Measurements from ENCODE around the gene ENKUR. TPM values are rescaled to one million over a fixed set of nuclear protein-coding genes. Genes with fewer than 3 reads are reported as not detected.

ENKUR gene
- total and polyA plus RNA-seq, 2 experiments from 2014 or later, result 0.44 TPM; not detected in 1

DNA sequence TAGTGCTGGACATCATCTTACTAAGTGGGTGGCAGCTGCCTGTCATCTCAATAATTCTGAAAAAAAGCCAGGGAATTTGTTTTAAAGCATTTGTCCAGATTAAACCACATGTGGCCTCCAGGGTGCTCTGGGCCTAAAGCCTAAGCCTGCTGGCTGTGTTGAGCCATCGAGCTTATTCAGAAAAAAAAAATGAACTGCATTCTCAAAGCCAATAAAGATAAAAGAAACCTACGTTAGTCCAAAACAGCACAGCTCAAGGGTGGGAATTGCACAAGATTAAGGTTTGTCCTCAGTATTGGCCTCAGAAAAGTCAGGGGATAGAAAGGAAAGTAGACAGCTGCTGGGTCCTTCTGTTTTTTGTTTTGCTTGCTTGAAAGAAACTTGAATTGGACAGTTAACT, 41.0 kb downstream of the ENKUR start (continued):
- TF ChIP-seq, protein P1, sequence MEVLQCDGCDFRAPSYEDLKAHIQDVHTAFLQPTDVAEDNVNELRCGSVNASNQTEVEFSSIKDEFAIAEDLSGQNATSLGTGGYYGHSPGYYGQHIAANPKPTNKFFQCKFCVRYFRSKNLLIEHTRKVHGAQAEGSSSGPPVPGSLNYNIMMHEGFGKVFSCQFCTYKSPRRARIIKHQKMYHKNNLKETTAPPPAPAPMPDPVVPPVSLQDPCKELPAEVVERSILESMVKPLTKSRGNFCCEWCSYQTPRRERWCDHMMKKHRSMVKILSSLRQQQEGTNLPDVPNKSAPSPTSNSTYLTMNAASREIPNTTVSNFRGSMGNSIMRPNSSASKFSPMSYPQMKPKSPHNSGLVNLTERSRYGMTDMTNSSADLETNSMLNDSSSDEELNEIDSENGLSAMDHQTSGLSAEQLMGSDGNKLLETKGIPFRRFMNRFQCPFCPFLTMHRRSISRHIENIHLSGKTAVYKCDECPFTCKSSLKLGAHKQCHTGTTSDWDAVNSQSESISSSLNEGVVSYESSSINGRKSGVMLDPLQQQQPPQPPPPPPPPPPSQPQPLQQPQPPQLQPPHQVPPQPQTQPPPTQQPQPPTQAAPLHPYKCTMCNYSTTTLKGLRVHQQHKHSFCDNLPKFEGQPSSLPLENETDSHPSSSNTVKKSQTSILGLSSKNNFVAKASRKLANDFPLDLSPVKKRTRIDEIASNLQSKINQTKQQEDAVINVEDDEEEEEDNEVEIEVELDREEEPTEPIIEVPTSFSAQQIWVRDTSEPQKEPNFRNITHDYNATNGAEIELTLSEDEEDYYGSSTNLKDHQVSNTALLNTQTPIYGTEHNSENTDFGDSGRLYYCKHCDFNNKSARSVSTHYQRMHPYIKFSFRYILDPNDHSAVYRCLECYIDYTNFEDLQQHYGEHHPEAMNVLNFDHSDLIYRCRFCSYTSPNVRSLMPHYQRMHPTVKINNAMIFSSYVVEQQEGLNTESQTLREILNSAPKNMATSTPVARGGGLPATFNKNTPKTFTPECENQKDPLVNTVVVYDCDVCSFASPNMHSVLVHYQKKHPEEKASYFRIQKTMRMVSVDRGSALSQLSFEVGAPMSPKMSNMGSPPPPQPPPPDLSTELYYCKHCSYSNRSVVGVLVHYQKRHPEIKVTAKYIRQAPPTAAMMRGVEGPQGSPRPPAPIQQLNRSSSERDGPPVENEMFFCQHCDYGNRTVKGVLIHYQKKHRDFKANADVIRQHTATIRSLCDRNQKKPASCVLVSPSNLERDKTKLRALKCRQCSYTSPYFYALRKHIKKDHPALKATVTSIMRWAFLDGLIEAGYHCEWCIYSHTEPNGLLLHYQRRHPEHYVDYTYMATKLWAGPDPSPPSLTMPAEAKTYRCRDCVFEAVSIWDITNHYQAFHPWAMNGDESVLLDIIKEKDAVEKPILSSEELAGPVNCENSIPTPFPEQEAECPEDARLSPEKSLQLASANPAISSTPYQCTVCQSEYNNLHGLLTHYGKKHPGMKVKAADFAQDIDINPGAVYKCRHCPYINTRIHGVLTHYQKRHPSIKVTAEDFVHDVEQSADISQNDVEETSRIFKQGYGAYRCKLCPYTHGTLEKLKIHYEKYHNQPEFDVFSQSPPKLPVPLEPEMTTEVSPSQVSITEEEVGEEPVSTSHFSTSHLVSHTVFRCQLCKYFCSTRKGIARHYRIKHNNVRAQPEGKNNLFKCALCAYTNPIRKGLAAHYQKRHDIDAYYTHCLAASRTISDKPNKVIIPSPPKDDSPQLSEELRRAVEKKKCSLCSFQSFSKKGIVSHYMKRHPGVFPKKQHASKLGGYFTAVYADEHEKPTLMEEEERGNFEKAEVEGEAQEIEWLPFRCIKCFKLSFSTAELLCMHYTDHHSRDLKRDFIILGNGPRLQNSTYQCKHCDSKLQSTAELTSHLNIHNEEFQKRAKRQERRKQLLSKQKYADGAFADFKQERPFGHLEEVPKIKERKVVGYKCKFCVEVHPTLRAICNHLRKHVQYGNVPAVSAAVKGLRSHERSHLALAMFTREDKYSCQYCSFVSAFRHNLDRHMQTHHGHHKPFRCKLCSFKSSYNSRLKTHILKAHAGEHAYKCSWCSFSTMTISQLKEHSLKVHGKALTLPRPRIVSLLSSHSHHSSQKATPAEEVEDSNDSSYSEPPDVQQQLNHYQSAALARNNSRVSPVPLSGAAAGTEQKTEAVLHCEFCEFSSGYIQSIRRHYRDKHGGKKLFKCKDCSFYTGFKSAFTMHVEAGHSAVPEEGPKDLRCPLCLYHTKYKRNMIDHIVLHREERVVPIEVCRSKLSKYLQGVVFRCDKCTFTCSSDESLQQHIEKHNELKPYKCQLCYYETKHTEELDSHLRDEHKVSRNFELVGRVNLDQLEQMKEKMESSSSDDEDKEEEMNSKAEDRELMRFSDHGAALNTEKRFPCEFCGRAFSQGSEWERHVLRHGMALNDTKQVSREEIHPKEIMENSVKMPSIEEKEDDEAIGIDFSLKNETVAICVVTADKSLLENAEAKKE (CRISPR knock-in tag; IDR thresholded peaks at IDR 0.05), result no peak
- TF ChIP-seq, protein P2, sequence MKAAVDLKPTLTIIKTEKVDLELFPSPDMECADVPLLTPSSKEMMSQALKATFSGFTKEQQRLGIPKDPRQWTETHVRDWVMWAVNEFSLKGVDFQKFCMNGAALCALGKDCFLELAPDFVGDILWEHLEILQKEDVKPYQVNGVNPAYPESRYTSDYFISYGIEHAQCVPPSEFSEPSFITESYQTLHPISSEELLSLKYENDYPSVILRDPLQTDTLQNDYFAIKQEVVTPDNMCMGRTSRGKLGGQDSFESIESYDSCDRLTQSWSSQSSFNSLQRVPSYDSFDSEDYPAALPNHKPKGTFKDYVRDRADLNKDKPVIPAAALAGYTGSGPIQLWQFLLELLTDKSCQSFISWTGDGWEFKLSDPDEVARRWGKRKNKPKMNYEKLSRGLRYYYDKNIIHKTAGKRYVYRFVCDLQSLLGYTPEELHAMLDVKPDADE (IDR thresholded peaks at IDR 0.05), result no peak
- no peak for TF ChIP-seq EZH2 (IDR thresholded peaks at IDR 0.05; ENCODE audit: low read depth, unreplicated experiment)

DNA sequence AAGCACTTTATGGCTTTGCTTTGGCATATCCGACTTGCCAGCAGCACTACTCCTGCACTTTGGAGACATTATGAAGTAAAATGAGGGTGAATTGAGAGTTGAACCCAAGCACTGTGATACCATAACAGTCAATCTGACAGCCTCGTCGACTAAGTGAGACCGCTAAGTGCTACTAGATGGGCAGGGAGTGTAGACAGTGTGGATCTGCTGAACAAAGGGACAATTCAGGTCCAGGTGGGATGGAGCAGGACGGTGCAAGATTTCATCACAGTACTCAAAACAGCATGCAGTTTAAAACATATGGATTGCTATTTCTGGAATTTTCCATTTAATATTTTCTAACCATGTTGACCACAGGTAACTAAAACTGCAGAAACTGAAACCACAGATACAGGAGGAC, 42.8 kb downstream of the ENKUR start:
- H2AFZ ChIP-seq, result no peak overlapping the region
- ATAC-seq, result no peak

More for the DNA sequence above, 42.8 kb downstream of the ENKUR start:
- Histone ChIP-seq H3K4me3 (no peak overlapping the region), H3K27ac (ENCODE audit: low read depth) (no peak overlapping the region), H3K4me2 (no peak overlapping the region), H3F3A (replicated peaks; ENCODE audit: low read depth) (no peaks in the 10 kb centered on the region), H3K9me2 (ENCODE audit: insufficient read depth) (no peaks in the 10 kb centered on the region), H3K36me3 (ENCODE audit: insufficient read depth) (no peaks in the 10 kb centered on the region), H3K4me1 (ENCODE audit: insufficient read depth) (no peaks in the 10 kb centered on the region), H3K27me3 (ENCODE audit: insufficient read depth) (no peaks in the 10 kb centered on the region), H3K79me2 (replicated peaks; ENCODE audit: insufficient read depth) (no peaks in the 10 kb centered on the region), H4K20me1 (replicated peaks; ENCODE audit: insufficient read depth) (no peaks in the 10 kb centered on the region)
- Mint-ChIP-seq H3K36me3 (ENCODE audit: low read depth) (no peaks in the 10 kb centered on the region), H3K27ac (no peak overlapping the region), H3K4me1 (no peaks in the 10 kb centered on the region), H3K4me3 (no peak overlapping the region), H3K27me3 (ENCODE audit: insufficient read depth, low read depth, poor library complexity) (peaks cover 2% of the 10 kb centered on the region), H3K9me3 (no peaks in the 10 kb centered on the region)
- TF ChIP-seq, protein P1 (CRISPR knock-in tag; IDR thresholded peaks at IDR 0.05), result no peak
- TF ChIP-seq POLR2AphosphoS5 (IDR thresholded peaks at IDR 0.05; ENCODE audit: low read depth), result no peak
- TF ChIP-seq CREB1 (CRISPR knock-in tag; IDR thresholded peaks at IDR 0.05; ENCODE audit: low read depth), result no peak
- DNase-seq (ENCODE audit: low spot score), result no peak

All from GM23338 (cell line).